H9 (cell line): ENCODE data around the gene ENOX2. TPM values are rescaled to one million over a fixed set of nuclear protein-coding genes. Genes with fewer than 3 reads are reported as not detected.

Experiments
- DNase-seq: peaks from one replicate; pipeline ENCODE4 v3.0.0-alpha.2; 2017
- H2AFZ ChIP-seq: one replicate; pipeline ENCODE4 v1.6.1; 2013; ENCODE audit warnings: mild to moderate bottlenecking, low read length, control low read depth, moderate library complexity
- H2AK5ac ChIP-seq: 2 replicates; pipeline ENCODE4 v1.6.1; 2013; ENCODE audit warnings: low read length, control low read depth, mixed read lengths; ENCODE audit not compliant: insufficient read length
- H2BK120ac ChIP-seq: one replicate; pipeline ENCODE4 v1.6.1; 2013; ENCODE audit warnings: low read depth, mild to moderate bottlenecking, low read length, control low read depth, inconsistent platforms; ENCODE audit not compliant: poor library complexity, severe bottlenecking
- H2BK12ac ChIP-seq: 2 replicates; pipeline ENCODE4 v1.6.1; 2013; ENCODE audit warnings: low read length, control low read depth, mixed read lengths, low read depth; ENCODE audit not compliant: insufficient read length
- H2BK15ac ChIP-seq: 2 replicates; pipeline ENCODE4 v1.6.1; 2013; ENCODE audit warnings: low read depth, low read length, control low read depth
- H2BK20ac ChIP-seq: one replicate; pipeline ENCODE4 v1.6.1; 2013; ENCODE audit warnings: low read depth, mild to moderate bottlenecking, low read length, control low read depth, inconsistent platforms; ENCODE audit not compliant: poor library complexity, severe bottlenecking
- H2BK5ac ChIP-seq: 2 replicates; pipeline ENCODE4 v1.6.1; 2013; ENCODE audit warnings: low read length, control low read depth, mixed read lengths; ENCODE audit not compliant: insufficient read length
- H3K14ac ChIP-seq: 2 replicates; pipeline ENCODE4 v1.6.1; 2013; ENCODE audit warnings: low read length, control low read depth; ENCODE audit not compliant: insufficient read depth
- H3K18ac ChIP-seq: 2 replicates; pipeline ENCODE4 v1.6.1; 2013; ENCODE audit warnings: low read depth, mild to moderate bottlenecking, mixed read lengths, low read length, control low read depth; ENCODE audit not compliant: insufficient read length
- H3K23ac ChIP-seq: 2 replicates; pipeline ENCODE4 v1.6.1; 2013; ENCODE audit warnings: low read length, control low read depth, mixed read lengths, low read depth; ENCODE audit not compliant: insufficient read length
- H3K23me2 ChIP-seq: 2 replicates; pipeline ENCODE4 v1.6.1; 2013; ENCODE audit warnings: low read depth, mild to moderate bottlenecking, mixed read lengths, low read length, control low read depth; ENCODE audit not compliant: insufficient read length, poor library complexity, severe bottlenecking
- H3K27ac ChIP-seq: 2 replicates; pipeline ENCODE4 v1.5.1; 2013; ENCODE audit warnings: low read length, control low read depth, mixed read lengths, low read depth; ENCODE audit not compliant: insufficient read length
- H3K27me3 ChIP-seq: 2 replicates; pipeline ENCODE4 v1.6.1; 2013; ENCODE audit warnings: low read length, control low read depth, inconsistent platforms; ENCODE audit not compliant: insufficient read depth
- H3K4ac ChIP-seq: 2 replicates; pipeline ENCODE4 v1.6.1; 2013; ENCODE audit warnings: low read depth, mild to moderate bottlenecking, control low read depth, inconsistent platforms, low read length, moderate library complexity
- H3K4me1 ChIP-seq: 2 replicates; pipeline ENCODE4 v1.6.1; 2013; ENCODE audit warnings: low read length, control low read depth, inconsistent platforms; ENCODE audit not compliant: insufficient read depth
- H3K4me2 ChIP-seq: 2 replicates; pipeline ENCODE4 v1.6.1; 2013; ENCODE audit warnings: low read length, control low read depth, mixed read lengths; ENCODE audit not compliant: insufficient read length, insufficient read depth
- H3K56ac ChIP-seq: 2 replicates; pipeline ENCODE4 v1.6.1; 2013; ENCODE audit warnings: low read depth, mild to moderate bottlenecking, mixed read lengths, low read length, control low read depth; ENCODE audit not compliant: insufficient read length
- H3K79me1 ChIP-seq: 2 replicates; pipeline ENCODE4 v1.6.1; 2013; ENCODE audit warnings: low read depth, mild to moderate bottlenecking, moderate library complexity, low read length, control low read depth, inconsistent platforms; ENCODE audit not compliant: insufficient read depth, poor library complexity, severe bottlenecking
- H3K79me2 ChIP-seq: 2 replicates; pipeline ENCODE4 v1.6.1; 2013; ENCODE audit warnings: low read length, control low read depth, inconsistent platforms; ENCODE audit not compliant: insufficient read depth
- H3K9ac ChIP-seq: 2 replicates; pipeline ENCODE4 v1.6.1; 2013; ENCODE audit warnings: low read length, control low read depth, mixed read lengths; ENCODE audit not compliant: insufficient read length; ENCODE audit errors: extremely low read depth
- H3K9me3 ChIP-seq: one replicate; pipeline ENCODE4 v1.6.1; 2013; ENCODE audit warnings: low read depth, low read length, inconsistent platforms; ENCODE audit not compliant: control insufficient read depth
- H3T11ph ChIP-seq: one replicate; pipeline ENCODE4 v1.6.1; 2013; ENCODE audit warnings: mild to moderate bottlenecking, low read length, control low read depth, inconsistent platforms
- H4K20me1 ChIP-seq: one replicate; pipeline ENCODE4 v1.6.1; 2013; ENCODE audit not compliant: control insufficient read depth, insufficient read length, insufficient read depth
- H4K5ac ChIP-seq: 2 replicates; pipeline ENCODE4 v1.6.1; 2013; ENCODE audit warnings: low read depth, mild to moderate bottlenecking, mixed read lengths, low read length, control low read depth; ENCODE audit not compliant: insufficient read length
- H4K8ac ChIP-seq: replicated peaks from 2 replicates; pipeline ENCODE4 v1.6.1; 2013; ENCODE audit warnings: low read length, control low read depth, mixed read lengths, low read depth; ENCODE audit not compliant: insufficient read length
- H4K91ac ChIP-seq: 2 replicates; pipeline ENCODE4 v1.6.1; 2013; ENCODE audit warnings: low read depth, mild to moderate bottlenecking, moderate library complexity, mixed read lengths, low read length, control low read depth; ENCODE audit not compliant: insufficient read length
- H3K27ac Mint-ChIP-seq, 3 experiments: 2 replicates in 2 of 3; 3 replicates in 1 of 3; pipeline ENCODE4 v1.8.0; 2020 to 2021; ENCODE audit warnings: mixed read lengths in 3 of 3, mild to moderate bottlenecking in 1 of 3, moderate library complexity in 1 of 3
- H3K27me3 Mint-ChIP-seq: 2 replicates; pipeline ENCODE4 v1.8.0; 2021; ENCODE audit warnings: low read depth, mild to moderate bottlenecking, moderate library complexity, mixed read lengths
- H3K36me3 Mint-ChIP-seq, 3 experiments: 2 replicates in 2 of 3; 3 replicates in 1 of 3; pipeline ENCODE4 v1.8.0; 2020 to 2021; ENCODE audit warnings: low read depth in 3 of 3, mixed read lengths in 3 of 3; ENCODE audit not compliant: insufficient read depth in 1 of 3
- H3K4me1 Mint-ChIP-seq, 2 experiments: 2 replicates each; pipeline ENCODE4 v1.8.0; 2020; ENCODE audit warnings: mixed read lengths in 2 of 2
- H3K4me3 Mint-ChIP-seq, 2 experiments: 2 replicates in 1 of 2; 3 replicates in 1 of 2; pipeline ENCODE4 v1.8.0; 2020 to 2021; ENCODE audit warnings: mild to moderate bottlenecking in 2 of 2, mixed read lengths in 2 of 2, moderate library complexity in 1 of 2
- H3K9me3 Mint-ChIP-seq, 2 experiments: 2 replicates in 1 of 2; 3 replicates in 1 of 2; pipeline ENCODE4 v1.8.0; 2020; ENCODE audit warnings: mild to moderate bottlenecking in 2 of 2, mixed read lengths in 2 of 2, moderate library complexity in 1 of 2
- whole genome bisulfite sequencing: extraction: QIAGEN DNeasy Blood & Tissue Kit; methylation state at CpG from one replicate; pipeline ENCODE4 v1.1.7; 2013; ENCODE audit warnings: missing lambda C conversion rate, low lambda C conversion rate, mixed read lengths; ENCODE audit not compliant: insufficient read length; ENCODE audit errors: extremely low coverage; 5-methylcytosine and 5-hydroxymethylcytosine counted together
- total RNA-seq: library from RNA; stranded (reverse); gene quantifications from 2 replicates; pipeline ENCODE4 v1.2.1, GENCODE V29; 2021
- TF ChIP-seq, protein P1 (sequence below): fragments of 200-600 bp; sonication (generic); conservative IDR thresholded peaks from 3 replicates; pipeline ENCODE4 v1.8.0; 2021; ENCODE audit warnings: antibody characterized with exemption, mild to moderate bottlenecking

ENOX2 gene
- total RNA-seq, 1 experiment from 2014 or later = 17.7 TPM

DNA sequence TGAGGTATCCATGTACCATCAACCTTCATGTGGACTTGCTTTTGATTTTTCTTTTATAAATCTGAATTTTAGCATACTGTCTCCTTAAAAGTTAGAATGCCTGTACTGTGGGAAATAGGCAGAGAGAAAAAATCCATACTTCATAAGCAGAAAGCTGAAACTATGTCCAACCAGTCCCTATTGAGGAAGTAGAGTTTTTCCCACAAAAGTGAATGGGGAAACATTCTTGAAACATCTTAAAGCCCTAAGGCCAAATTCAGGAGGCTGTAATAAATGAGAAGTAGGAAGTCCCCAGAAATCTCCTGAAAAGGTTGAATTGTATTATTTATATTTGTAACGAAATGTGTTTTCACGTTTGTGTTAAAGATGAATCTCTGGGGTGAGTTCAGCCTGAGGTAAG, 56.3 kb downstream of the ENOX2 start:
- Histone ChIP-seq H3K79me1 (no peaks in the 10 kb centered on the region), H2AFZ (no peak overlapping the region), H3K14ac (no peak overlapping the region), H4K91ac (no peak overlapping the region), H3K23ac (no peak overlapping the region), H3K56ac (no peak overlapping the region), H4K8ac (no peak overlapping the region), H3K79me2 (no peaks in the 10 kb centered on the region), H3K9ac (no peak overlapping the region), H4K5ac (no peak overlapping the region), H3K4me2 (no peak overlapping the region), H2BK15ac (no peak overlapping the region), H2BK5ac (no peak overlapping the region), H3K23me2 (no peaks in the 10 kb centered on the region), H3T11ph (no peak overlapping the region), H3K4ac (no peak overlapping the region), H3K27ac (no peak overlapping the region), H2BK20ac (no peak overlapping the region), H4K20me1 (no peaks in the 10 kb centered on the region), H2BK12ac (no peak overlapping the region), H3K9me3 (no peaks in the 10 kb centered on the region), H2AK5ac (no peak overlapping the region), H3K18ac (no peak overlapping the region), H2BK120ac (no peak overlapping the region), H3K4me1 (peaks cover 2% of the 10 kb centered on the region; the same call in 1 of the 2 replicates), H3K27me3 (no peaks in the 10 kb centered on the region)
- WGBS = no CpG with 5 or more reads among the region's 2 CpGs
- Mint-ChIP-seq H3K4me1 (peaks cover 4 to 5% of the 10 kb centered on the region in 2 experiments; a peak in 3 of 4 replicates), H3K36me3 (no peaks in the 10 kb centered on the region), H3K27me3 (no peaks in the 10 kb centered on the region), H3K27ac (no peak overlapping the region), H3K9me3 (no peaks in the 10 kb centered on the region), H3K4me3 (no peak overlapping the region)
- TF ChIP-seq, protein P1, sequence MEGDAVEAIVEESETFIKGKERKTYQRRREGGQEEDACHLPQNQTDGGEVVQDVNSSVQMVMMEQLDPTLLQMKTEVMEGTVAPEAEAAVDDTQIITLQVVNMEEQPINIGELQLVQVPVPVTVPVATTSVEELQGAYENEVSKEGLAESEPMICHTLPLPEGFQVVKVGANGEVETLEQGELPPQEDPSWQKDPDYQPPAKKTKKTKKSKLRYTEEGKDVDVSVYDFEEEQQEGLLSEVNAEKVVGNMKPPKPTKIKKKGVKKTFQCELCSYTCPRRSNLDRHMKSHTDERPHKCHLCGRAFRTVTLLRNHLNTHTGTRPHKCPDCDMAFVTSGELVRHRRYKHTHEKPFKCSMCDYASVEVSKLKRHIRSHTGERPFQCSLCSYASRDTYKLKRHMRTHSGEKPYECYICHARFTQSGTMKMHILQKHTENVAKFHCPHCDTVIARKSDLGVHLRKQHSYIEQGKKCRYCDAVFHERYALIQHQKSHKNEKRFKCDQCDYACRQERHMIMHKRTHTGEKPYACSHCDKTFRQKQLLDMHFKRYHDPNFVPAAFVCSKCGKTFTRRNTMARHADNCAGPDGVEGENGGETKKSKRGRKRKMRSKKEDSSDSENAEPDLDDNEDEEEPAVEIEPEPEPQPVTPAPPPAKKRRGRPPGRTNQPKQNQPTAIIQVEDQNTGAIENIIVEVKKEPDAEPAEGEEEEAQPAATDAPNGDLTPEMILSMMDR = no peak
- DNase-seq = no peak
